ENCODE data around the gene MEGF6.

MEGF6 gene

GRCh38 chr1:3607703-3608065 is 3.6 kb downstream of the MEGF6 start:
- no peak for DNase-seq (ENCODE audit: low read depth, low spot score)
- ChIA-PET CTCF (interaction anchor here (1.3 to 1.9 kb wide), 5 partner anchors 10 to 117 kb away, joined by 3 to 7 read pairs (median 5); no protein-coding TSS in a partner anchor), POLR2A (interaction anchor here (0.6 kb wide), 1 partner anchor 16 kb away, joined by 3 read pairs; no protein-coding TSS in a partner anchor)
- TF ChIP-seq, protein P1, sequence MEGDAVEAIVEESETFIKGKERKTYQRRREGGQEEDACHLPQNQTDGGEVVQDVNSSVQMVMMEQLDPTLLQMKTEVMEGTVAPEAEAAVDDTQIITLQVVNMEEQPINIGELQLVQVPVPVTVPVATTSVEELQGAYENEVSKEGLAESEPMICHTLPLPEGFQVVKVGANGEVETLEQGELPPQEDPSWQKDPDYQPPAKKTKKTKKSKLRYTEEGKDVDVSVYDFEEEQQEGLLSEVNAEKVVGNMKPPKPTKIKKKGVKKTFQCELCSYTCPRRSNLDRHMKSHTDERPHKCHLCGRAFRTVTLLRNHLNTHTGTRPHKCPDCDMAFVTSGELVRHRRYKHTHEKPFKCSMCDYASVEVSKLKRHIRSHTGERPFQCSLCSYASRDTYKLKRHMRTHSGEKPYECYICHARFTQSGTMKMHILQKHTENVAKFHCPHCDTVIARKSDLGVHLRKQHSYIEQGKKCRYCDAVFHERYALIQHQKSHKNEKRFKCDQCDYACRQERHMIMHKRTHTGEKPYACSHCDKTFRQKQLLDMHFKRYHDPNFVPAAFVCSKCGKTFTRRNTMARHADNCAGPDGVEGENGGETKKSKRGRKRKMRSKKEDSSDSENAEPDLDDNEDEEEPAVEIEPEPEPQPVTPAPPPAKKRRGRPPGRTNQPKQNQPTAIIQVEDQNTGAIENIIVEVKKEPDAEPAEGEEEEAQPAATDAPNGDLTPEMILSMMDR (IDR thresholded peaks at IDR 0.05; ENCODE audit: insufficient read depth, low read length, missing control alignments): no peak
- no peak overlapping the region for H3K4me3 ChIP-seq (ENCODE audit: low read depth, low read length)

GRCh38 chr1:3606779-3607702 is 4.3 kb downstream of the MEGF6 start:
- TF ChIP-seq, protein P1 (IDR thresholded peaks at IDR 0.05; ENCODE audit: insufficient read depth, low read length, missing control alignments): no peak
- no peak for DNase-seq (ENCODE audit: low read depth, low spot score)
- H3K4me3 ChIP-seq (ENCODE audit: low read depth, low read length): no peak overlapping the region
- ChIA-PET POLR2A (no interaction called here), CTCF (interaction anchor here (1.0 to 1.9 kb wide), 5 partner anchors 8 to 154 kb away, joined by 3 to 7 read pairs (median 6); no protein-coding TSS in a partner anchor)

GRCh38 chr1:3604997-3605823 is 6.1 kb downstream of the MEGF6 start:
- DNase-seq (ENCODE audit: low read depth, low spot score): no peak
- TF ChIP-seq, protein P1 (IDR thresholded peaks at IDR 0.05; ENCODE audit: insufficient read depth, low read length, missing control alignments): no peak
- ChIA-PET CTCF (interaction anchor here (1.3 to 1.8 kb wide), 2 partner anchors 9 to 14 kb away, joined by 5 to 7 read pairs; no protein-coding TSS in a partner anchor), POLR2A (no interaction called here)
- H3K4me3 ChIP-seq (ENCODE audit: low read depth, low read length): no peak overlapping the region

- TF ChIP-seq, protein P1 (IDR thresholded peaks at IDR 0.05; ENCODE audit: insufficient read depth, low read length, missing control alignments): no peak
- ChIA-PET POLR2A (no interaction called here), CTCF (interaction anchor here (1.1 to 1.8 kb wide), 3 partner anchors 13 to 16 kb away, joined by 3 to 7 read pairs (median 4); no protein-coding TSS in a partner anchor)
- H3K4me3 ChIP-seq (ENCODE audit: low read depth, low read length): no peak overlapping the region
- no peak for DNase-seq (ENCODE audit: low read depth, low spot score)
Observed at GRCh38 chr1:3604468-3604974, 6.8 kb downstream of the MEGF6 start.

DNA sequence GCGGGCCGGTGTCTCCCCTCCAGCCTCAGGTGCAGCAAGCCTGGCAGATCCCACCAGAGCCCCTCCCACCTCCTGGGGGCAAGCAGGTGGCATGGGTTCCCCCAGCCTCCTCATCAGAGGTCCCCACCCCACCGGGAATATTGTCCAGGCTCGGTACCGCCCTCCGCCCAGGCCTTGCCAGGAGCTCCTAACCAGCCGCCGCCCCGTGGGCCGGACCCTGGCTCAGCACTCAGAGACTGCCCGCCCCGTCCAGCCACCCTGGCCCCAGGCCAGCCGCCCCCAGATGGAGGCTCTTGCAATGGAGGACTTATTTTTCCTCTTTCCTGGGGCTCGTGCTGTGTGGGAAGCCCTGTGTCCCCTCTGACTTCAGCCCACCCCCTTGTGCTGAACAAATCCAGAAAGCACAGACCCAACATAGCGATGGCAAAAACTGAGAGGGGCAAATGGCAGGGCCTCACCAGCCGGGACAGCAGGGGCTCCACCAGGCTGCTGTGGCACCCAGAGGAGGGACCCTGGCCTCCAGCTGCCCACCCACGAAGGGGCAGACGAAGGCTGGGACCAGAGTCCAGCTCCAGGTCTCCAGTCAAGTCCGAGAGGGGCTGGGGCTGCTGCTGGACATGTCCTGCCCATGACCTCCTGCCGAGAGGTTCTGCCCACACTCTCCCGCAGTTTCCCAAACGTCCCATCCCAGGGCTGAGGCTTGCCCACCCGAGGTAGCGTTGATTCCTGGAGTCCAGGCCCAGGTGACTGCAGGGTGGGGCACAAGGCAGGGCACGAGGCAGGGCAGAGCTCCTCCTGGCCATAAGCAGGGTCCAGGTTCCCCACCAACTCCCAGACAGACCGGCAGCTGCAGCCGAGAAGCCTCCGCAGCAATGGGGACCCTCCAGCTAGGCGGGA is 7.5 kb downstream of the MEGF6 start:
- ChIA-PET CTCF (interaction anchor here (1.1 to 1.8 kb wide), 3 partner anchors 13 to 17 kb away, joined by 3 to 7 read pairs (median 4); no protein-coding TSS in a partner anchor), POLR2A (no interaction called here)
- TF ChIP-seq, protein P1 (IDR thresholded peaks at IDR 0.05; ENCODE audit: insufficient read depth, low read length, missing control alignments): no peak
- H3K4me3 ChIP-seq (ENCODE audit: low read depth, low read length): no peak overlapping the region
- DNase-seq (ENCODE audit: low read depth, low spot score): no peak

Data from AG04449 (cell line).